Gastrocnemius medialis (tissue), 4 donors: ENCODE measurements around the gene DTNBP1.

Source experiments
- CTCF ChIP-seq, 5 experiments: fragments of 450-650 bp in 3 of 5; fragments of 200-600 bp in 2 of 5; sonication (generic) in 2 of 5; IDR thresholded peaks in 4 of 5; conservative IDR thresholded peaks in 1 of 5; 1 replicate in 4 of 5; 2 replicates in 1 of 5; pipeline ENCODE4 v1.5.1; 2016 to 2019; ENCODE audit warnings: antibody characterized with exemption in 5 of 5, mild to moderate bottlenecking in 3 of 5, moderate library complexity in 3 of 5
- POLR2A ChIP-seq, 2 donors: fragments of 450-650 bp; IDR thresholded peaks; one replicate each; pipeline ENCODE4 v1.6.1; 2017; ENCODE audit warnings: antibody characterized with exemption in 2 of 2, mild to moderate bottlenecking in 2 of 2, moderate library complexity in 2 of 2

DNA sequence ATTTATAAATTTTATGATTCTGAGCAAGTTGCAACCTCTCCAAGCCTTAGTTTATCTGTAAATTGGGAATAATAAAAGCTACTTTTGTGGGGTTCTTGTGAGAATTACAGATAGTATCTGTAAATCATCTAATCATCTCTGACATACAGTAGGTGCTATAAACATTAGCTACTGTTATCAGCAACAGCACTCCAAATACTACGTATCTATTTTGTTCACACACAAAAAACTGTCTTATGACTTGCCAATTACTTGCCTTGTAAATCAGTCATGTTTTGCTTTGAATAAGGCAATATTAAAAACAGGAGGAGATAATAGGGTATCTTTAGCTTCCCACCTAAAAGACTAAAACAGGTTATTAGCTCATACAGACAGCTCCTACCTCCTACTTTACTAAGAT, 36.7 kb downstream of the DTNBP1 start:
- no peak for TF ChIP-seq CTCF (IDR thresholded peaks at IDR 0.05 in 4 of 5, conservative IDR thresholded peaks at IDR 0.05 in 1 of 5)
- TF ChIP-seq POLR2A (IDR thresholded peaks at IDR 0.05) = no peak
